22Rv1 (cell line): ENCODE results near the gene LTA.

ENCODE experiments used
- CTCF ChIP-seq: fragments of 450-650 bp; IDR thresholded peaks from 2 replicates; pipeline ENCODE4 v1.5.1; 2017; ENCODE audit warnings: mild to moderate bottlenecking
- ZFX ChIP-seq: fragments of 450-650 bp; IDR thresholded peaks from 2 replicates; pipeline ENCODE4 v1.6.1; 2017; ENCODE audit warnings: antibody characterized with exemption, borderline replicate concordance

- no peak for TF ChIP-seq CTCF
- no peak for TF ChIP-seq ZFX
These were observed 41.4 kb upstream of the LTA start for GRCh38 chr6:31530659-31531058.
